Fibroblast of lung (primary cell): ENCODE measurements around the gene FBXO41. TPM values are rescaled to one million over a fixed set of nuclear protein-coding genes. Genes with fewer than 3 reads are reported as not detected.

Source experiments
- DNase-seq, 2 donors: peaks; one replicate each; pipeline versions ENCODE4 v3.0.0 to v3.0.0-alpha.2; 2010; ENCODE audit warnings: low read depth in 2 of 2
- H2AFZ ChIP-seq: 2 replicates; pipeline ENCODE4 v1.5.1; 2012; ENCODE audit warnings: low read length, control low read depth, inconsistent platforms
- H3K27ac ChIP-seq: 2 replicates; pipeline ENCODE4 v1.5.1; 2011; ENCODE audit warnings: low read length, control low read depth; ENCODE audit not compliant: insufficient read depth
- H3K27me3 ChIP-seq: 2 replicates; pipeline ENCODE4 v1.5.1; 2011; ENCODE audit warnings: mild to moderate bottlenecking, low read length; ENCODE audit not compliant: control insufficient read depth, insufficient read depth
- H3K36me3 ChIP-seq: 2 replicates; pipeline ENCODE4 v1.5.1; 2011; ENCODE audit warnings: low read length; ENCODE audit not compliant: control insufficient read depth, insufficient read depth
- H3K4me1 ChIP-seq: 2 replicates; pipeline ENCODE4 v1.5.1; 2011; ENCODE audit warnings: low read length; ENCODE audit not compliant: control insufficient read depth, insufficient read depth; ENCODE audit errors: extremely low read depth
- H3K4me2 ChIP-seq: 2 replicates; pipeline ENCODE4 v1.5.1; 2011; ENCODE audit warnings: low read length, control low read depth; ENCODE audit not compliant: insufficient read depth; ENCODE audit errors: extremely low read depth
- H3K4me3 ChIP-seq, 4 experiments: fragments of 200-600 bp in 1 of 4; sonication (generic) in 1 of 4; replicated peaks in 1 of 4; 2 replicates each; pipeline ENCODE4 v1.5.1; 2011 to 2016; ENCODE audit warnings: low read length in 4 of 4, low read depth in 3 of 4, mild to moderate bottlenecking in 3 of 4, control low read depth in 2 of 4, inconsistent platforms in 1 of 4, mixed read lengths in 1 of 4; ENCODE audit not compliant: insufficient read depth in 1 of 4; ENCODE audit errors: control extremely low read depth in 1 of 4
- H3K79me2 ChIP-seq: 2 replicates; pipeline ENCODE4 v1.5.1; 2012; ENCODE audit warnings: mild to moderate bottlenecking, low read length, inconsistent platforms; ENCODE audit not compliant: control insufficient read depth, insufficient read depth
- H3K9ac ChIP-seq: 2 replicates; pipeline ENCODE4 v1.5.1; 2011; ENCODE audit warnings: mild to moderate bottlenecking, low read length, control low read depth; ENCODE audit not compliant: insufficient read depth
- H3K9me3 ChIP-seq: 2 replicates; pipeline ENCODE4 v1.5.1; 2012; ENCODE audit warnings: low read depth, low read length; ENCODE audit not compliant: control insufficient read depth, insufficient read depth
- H4K20me1 ChIP-seq: 2 replicates; pipeline ENCODE4 v1.5.1; 2011; ENCODE audit warnings: low read length; ENCODE audit not compliant: control insufficient read depth, insufficient read depth; ENCODE audit errors: extremely low read depth
- CTCF ChIP-seq, 2 donors: IDR thresholded peaks in 1 of 2; conservative IDR thresholded peaks in 1 of 2; 1 replicate in 1 of 2; 2 replicates in 1 of 2; pipeline ENCODE4 v1.5.1; 2011 to 2012; ENCODE audit warnings: low read length in 2 of 2, control low read depth in 1 of 2, inconsistent platforms in 1 of 2, low read depth in 1 of 2, mild to moderate bottlenecking in 1 of 2
- EZH2 ChIP-seq: IDR thresholded peaks from 2 replicates; pipeline ENCODE4 v1.5.1; 2012; ENCODE audit warnings: low read length, control low read depth, mild to moderate bottlenecking; ENCODE audit errors: missing control alignments
- polyA plus RNA-seq, 2 donors: library from polyadenylated mRNA; depleted of rRNA in 1 of 2; stranded (reverse) in 1 of 2; unstranded in 1 of 2; fragments of >200 nt; gene quantifications; 2 replicates each; pipeline ENCODE4 v1.2.1, GENCODE V29; 2011 to 2012; ENCODE audit warnings: missing spikeins in 1 of 2
- total RNA-seq: library from RNA; depleted of rRNA; stranded (reverse); fragments of >200 nt; gene quantifications from 2 replicates; pipeline ENCODE4 v1.2.1, GENCODE V29; 2014

Gene FBXO41
- total and polyA plus RNA-seq, 2 donors (not counting 1 experiment from before 2014, with no cell fraction given) = 0.51 to 1.2 TPM

- no peak overlapping the region for H3K27ac ChIP-seq
- no peaks in the 10 kb centered on the region for H4K20me1 ChIP-seq
- no peaks in the 10 kb centered on the region for H3K9me3 ChIP-seq
- H3K4me2 ChIP-seq = no peak overlapping the region
- H3K79me2 ChIP-seq = no peaks in the 10 kb centered on the region
- no peak overlapping the region for H3K4me3 ChIP-seq
- TF ChIP-seq CTCF (conservative IDR thresholded peaks at IDR 0.05 in 1 of 2, IDR thresholded peaks at IDR 0.05 in 1 of 2; ENCODE audit: low read depth in 1 of 2, low read length in 2 of 2) = no peak
- TF ChIP-seq EZH2 = no peak
- DNase-seq = no peak
- peaks cover 11% of the 10 kb centered on the region for H3K27me3 ChIP-seq
- no peak overlapping the region for H2AFZ ChIP-seq
- H3K36me3 ChIP-seq = no peaks in the 10 kb centered on the region
- H3K9ac ChIP-seq = no peak overlapping the region
- no peaks in the 10 kb centered on the region for H3K4me1 ChIP-seq
Measured at GRCh38 chr2:73307720-73308119, 23.4 kb upstream of the FBXO41 start.

- H3K36me3 ChIP-seq = no peaks in the 10 kb centered on the region
- H3K79me2 ChIP-seq = no peaks in the 10 kb centered on the region
- H3K9ac ChIP-seq = no peak overlapping the region
- H3K9me3 ChIP-seq = no peaks in the 10 kb centered on the region
- no peak for TF ChIP-seq CTCF (conservative IDR thresholded peaks at IDR 0.05 in 1 of 2, IDR thresholded peaks at IDR 0.05 in 1 of 2; ENCODE audit: low read depth in 1 of 2, low read length in 2 of 2)
- no peak for TF ChIP-seq EZH2
- no peaks in the 10 kb centered on the region for H4K20me1 ChIP-seq
- no peak overlapping the region for H3K4me3 ChIP-seq
- H3K4me2 ChIP-seq = no peak overlapping the region
- H3K27me3 ChIP-seq = peaks cover 11% of the 10 kb centered on the region
- no peak for DNase-seq
- H3K27ac ChIP-seq = no peak overlapping the region
- no peaks in the 10 kb centered on the region for H3K4me1 ChIP-seq
- H2AFZ ChIP-seq = no peak overlapping the region
Measured at GRCh38 chr2:73301636-73302035, 17.4 kb upstream of the FBXO41 start.

- Histone ChIP-seq H3K27me3 (peaks cover 13% of the 10 kb centered on the region), H3K9ac (no peak overlapping the region), H3K79me2 (no peaks in the 10 kb centered on the region), H3K36me3 (no peaks in the 10 kb centered on the region), H3K4me3 (no peak overlapping the region), H3K9me3 (no peaks in the 10 kb centered on the region), H3K4me1 (no peaks in the 10 kb centered on the region), H3K27ac (no peak overlapping the region), H3K4me2 (no peak overlapping the region), H2AFZ (no peak overlapping the region), H4K20me1 (no peaks in the 10 kb centered on the region)
- DNase-seq = no peak
- TF ChIP-seq CTCF (conservative IDR thresholded peaks at IDR 0.05 in 1 of 2, IDR thresholded peaks at IDR 0.05 in 1 of 2; ENCODE audit: low read depth in 1 of 2, low read length in 2 of 2) = no peak
- no peak for TF ChIP-seq EZH2
Measured at GRCh38 chr2:73300926-73301325, 16.6 kb upstream of the FBXO41 start.
